ENCODE data around the gene CYP2W1.

DNA sequence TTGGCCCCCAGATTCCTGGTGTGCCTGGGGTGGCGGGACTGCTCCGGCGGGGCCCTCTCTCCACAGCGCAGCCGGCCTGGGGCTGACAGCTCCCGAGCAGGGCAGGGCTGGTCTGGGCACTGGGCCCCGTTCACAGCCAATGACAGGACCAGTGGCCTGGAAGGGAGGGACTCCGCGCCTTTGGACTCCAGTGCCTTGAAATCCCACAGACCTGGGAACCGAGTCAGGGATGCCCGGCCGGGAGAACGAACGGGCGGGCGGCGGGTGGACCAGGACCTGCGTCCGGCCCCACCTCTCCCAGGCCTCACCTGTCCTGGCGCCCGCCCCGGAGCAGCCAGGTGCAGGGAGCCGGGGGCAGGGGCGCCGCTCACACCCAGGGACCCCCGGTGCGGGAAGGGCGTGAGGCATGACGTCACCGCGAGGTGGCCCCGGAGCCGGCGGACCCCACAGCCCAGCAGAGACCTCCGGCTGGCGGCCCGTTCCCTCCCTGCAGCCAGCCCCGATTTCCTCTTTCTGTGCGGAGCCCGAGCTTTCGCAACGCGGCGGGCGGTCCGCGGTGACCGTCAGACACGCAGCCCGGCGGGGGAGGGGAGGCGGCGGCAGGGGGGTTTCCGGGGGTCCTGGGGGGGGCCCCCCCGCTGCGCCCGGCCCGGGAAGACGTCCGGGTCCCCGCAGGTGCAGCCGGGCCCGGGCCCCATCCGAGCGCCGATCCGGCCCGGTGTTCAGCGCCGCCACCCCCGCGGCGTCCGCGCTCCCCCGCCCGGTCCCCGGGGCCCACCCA is 29.2 kb upstream of the CYP2W1 start:
- TF ChIP-seq, protein P1, sequence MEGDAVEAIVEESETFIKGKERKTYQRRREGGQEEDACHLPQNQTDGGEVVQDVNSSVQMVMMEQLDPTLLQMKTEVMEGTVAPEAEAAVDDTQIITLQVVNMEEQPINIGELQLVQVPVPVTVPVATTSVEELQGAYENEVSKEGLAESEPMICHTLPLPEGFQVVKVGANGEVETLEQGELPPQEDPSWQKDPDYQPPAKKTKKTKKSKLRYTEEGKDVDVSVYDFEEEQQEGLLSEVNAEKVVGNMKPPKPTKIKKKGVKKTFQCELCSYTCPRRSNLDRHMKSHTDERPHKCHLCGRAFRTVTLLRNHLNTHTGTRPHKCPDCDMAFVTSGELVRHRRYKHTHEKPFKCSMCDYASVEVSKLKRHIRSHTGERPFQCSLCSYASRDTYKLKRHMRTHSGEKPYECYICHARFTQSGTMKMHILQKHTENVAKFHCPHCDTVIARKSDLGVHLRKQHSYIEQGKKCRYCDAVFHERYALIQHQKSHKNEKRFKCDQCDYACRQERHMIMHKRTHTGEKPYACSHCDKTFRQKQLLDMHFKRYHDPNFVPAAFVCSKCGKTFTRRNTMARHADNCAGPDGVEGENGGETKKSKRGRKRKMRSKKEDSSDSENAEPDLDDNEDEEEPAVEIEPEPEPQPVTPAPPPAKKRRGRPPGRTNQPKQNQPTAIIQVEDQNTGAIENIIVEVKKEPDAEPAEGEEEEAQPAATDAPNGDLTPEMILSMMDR (IDR thresholded peaks at IDR 0.05) = peak in 2 of 6 experiments; percentile 5 to 12
- TF ChIP-seq POLR2A (IDR thresholded peaks at IDR 0.05) = peak; percentile 92 to 96
